ENCODE measurements around the gene ESPL1.
A peak's percentile ranks its signal among the peaks of the same experiment; 100 is the strongest.

ESPL1 gene

DNA sequence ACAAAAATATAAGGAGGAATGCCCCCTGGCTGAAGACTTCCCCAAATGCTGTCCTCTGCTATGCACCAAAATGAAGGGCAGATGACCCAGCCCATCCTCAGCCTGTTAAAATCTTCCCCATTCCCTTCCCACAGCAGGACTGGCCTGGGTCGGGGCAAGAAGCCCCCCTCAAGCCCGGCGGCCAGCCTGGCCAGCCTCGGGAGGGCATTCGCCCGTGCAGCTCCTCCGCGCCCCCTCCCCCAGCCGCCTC lies 36.5 kb upstream of the ESPL1 start:
- no peak for DNase-seq (ENCODE audit: low read depth in 2 of 2)

DNA sequence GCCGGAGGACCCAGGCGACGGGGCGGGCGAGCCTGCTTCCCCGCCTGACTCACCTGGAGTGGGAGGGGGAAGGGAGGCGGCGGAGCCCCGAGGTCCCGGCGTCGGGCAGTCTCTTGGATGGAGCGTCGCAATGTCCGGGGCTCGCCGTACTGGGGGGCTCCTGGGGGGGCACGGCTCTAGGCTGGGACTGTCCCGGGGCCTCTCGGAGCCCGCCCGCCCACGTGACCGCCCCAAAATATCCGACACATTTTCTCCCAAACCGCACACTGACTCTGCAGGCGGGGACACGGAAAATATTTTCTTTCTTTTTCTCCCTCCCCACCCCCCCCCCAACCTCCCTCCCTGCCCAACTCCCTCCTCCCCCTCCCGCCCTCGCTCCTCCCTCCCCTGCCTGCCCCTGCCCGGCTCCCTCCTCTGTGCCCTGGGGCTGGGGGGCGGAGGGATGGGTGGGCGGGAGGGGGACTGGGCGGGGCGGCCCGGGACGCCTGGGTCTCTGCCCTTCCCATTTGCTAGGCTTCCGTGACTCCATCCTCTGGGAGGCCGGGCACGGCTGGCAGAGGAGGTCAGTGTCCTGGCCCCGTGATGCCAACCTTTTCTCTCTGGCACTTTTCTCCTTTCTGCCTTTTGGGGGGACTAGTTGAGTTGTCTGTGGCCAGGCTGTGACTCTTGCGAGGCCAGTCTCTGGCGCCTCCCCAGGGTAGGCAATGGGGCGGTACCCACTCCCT lies 36.0 kb upstream of the ESPL1 start, which contains the start of gene RARG:
TSS of gene RARG (minus strand) at position 289 of the 725 bp plus-strand sequence. CDS start 4,664 bp downstream, outside the sequence.
- DNase-seq (ENCODE audit: low read depth in 2 of 2) = peak; percentile 68 to 76

DNA sequence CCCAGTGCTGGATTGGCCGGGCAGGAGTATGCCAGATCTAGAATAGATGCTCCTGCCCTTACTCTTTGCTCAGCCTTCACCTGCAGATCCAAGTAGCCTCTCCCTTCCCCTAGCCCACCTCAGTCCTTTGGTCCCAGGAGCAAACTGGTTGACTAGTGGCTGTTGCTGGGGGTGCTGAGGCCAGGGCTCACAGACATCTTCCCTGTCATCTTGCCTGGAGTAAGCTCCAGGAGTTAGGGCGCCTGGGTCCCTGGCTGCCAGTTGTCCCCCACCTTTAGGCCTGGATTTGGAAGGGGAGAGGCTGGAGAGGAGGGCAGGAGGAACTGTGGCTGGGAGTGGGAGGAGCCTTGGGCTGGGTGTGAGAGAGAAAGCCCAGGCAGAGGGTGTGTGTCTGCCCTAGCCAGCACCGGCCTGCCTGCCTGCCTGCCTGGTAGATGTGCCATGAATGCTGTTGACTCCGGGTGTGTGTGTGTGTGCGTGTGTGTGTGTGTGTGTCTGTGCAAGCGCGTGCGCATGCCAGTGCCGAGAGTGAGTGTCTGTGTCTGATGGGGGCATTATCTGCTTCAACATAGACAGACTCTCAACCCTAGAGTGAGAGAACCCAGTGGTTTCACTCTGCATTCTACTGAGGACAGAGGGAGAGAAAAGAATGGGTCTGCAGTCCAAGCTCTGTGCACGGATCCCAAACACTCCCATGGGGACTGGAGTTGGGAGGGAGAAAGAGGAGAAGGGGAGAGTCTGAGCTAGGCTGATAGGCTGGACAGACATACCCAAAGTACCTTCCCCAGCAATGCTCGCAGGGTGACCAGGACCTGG lies 35.2 kb upstream of the ESPL1 start:
- no peak for DNase-seq (ENCODE audit: low read depth in 2 of 2)

DNA sequence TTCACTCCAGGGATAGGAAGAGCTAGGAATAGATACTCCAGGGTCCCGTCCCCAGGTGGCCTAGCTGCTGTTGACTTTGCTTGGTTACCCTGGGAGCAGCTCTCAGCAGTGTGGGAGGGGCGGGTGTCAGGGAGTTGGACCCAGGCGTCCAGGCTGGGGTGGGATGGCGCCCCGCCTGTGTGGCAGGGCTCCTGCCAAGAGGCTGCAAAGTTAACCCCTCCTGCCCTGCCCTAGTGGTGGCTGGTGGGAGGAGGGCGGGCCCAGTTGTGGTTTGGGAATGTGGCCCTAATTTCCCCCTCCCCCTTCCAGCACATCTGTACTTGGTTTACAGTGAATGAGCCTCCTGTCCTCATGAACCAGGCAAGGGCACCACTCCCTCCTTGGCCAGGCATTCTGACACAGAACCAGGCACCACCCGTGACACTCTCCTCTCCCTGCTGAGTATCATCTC lies 34.4 kb upstream of the ESPL1 start:
- no peak for DNase-seq (ENCODE audit: low read depth in 2 of 2)

DNA sequence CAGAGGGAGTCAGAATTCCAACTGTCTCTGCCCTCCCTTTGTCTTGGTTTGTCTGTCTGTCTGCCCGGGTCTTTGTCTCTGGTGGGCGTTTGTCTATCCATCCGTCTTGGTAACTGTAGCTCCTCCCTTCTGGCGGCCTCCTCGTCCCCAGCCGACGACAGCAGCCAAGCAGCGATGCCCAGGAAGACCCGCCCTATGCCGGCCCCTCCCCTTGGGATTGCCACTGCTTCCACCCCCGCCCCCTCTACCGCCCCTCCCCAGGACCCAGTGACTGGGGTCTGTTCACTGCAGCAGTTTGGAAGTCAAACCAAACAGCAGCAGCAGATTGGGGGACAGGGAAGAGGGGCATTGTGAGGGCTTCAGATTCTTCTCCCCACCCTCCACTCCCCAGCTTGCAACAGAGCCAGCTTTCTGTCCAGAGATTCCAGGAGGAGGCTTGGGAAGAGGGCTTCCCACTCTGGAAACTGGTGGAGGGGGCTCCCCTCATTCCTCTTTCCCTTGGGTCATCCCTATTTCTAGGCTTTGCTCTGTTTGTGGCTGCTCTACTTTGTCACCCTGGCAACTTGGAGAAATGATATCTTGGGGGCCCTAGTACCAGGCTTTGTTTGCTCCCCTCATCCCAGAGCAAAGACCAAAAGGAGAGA lies 33.7 kb upstream of the ESPL1 start:
- no peak for DNase-seq (ENCODE audit: low read depth in 2 of 2)

DNA sequence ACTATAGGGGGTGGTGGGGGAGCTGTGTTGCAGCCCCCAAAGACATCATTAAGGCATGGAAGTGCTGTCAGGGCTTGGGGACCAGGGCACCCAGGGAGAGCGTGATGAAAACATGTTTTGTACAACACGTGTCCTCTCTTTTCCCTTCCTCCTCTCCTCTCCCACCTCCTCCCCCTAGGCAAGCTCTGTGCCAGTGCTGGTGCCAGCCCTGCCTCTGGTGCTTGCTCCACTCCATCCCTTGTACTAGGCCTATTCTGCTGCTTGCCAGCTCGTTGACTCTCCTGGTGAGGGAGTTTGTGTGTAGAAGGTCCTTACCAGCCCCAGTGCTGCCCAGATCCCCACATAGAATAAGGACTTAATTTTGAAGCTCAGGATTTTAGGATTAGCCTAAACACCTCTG lies 32.9 kb upstream of the ESPL1 start:
- no peak for DNase-seq (ENCODE audit: low read depth in 2 of 2)

DNA sequence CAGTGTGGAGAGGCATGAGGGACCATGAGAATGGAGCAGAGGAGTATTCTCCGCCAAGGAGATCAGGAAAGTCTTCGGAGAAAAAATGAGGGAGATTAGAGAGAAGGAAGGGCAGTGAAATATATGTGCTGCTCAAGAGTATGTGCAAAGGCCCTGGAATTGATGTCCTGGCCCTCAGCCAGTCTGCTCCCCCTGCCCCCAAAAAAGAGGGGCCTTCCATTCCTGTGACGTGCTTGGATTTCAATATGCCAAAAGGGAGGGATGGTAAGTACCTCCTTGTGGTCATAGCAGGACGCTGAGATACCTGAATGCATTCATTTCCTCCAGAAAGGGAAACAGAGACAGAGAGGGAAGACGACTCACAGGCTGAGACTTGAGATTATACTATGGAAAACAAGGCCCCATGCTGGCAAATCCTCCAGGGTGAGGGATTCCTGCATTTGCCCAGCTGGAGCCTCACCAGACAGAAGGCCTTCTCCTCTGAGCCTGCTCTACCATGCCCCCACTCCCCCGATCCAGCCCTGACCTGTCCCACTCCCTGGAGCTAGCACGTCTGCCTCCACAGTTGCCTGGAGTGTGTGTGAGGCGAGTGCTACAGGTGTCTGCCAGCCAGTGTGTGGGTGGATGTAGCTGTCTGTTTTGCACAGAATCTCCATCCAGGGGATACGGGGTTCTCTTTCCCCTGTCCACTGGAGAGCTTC lies 32.2 kb upstream of the ESPL1 start:
- no peak for DNase-seq (ENCODE audit: low read depth in 2 of 2)

DNA sequence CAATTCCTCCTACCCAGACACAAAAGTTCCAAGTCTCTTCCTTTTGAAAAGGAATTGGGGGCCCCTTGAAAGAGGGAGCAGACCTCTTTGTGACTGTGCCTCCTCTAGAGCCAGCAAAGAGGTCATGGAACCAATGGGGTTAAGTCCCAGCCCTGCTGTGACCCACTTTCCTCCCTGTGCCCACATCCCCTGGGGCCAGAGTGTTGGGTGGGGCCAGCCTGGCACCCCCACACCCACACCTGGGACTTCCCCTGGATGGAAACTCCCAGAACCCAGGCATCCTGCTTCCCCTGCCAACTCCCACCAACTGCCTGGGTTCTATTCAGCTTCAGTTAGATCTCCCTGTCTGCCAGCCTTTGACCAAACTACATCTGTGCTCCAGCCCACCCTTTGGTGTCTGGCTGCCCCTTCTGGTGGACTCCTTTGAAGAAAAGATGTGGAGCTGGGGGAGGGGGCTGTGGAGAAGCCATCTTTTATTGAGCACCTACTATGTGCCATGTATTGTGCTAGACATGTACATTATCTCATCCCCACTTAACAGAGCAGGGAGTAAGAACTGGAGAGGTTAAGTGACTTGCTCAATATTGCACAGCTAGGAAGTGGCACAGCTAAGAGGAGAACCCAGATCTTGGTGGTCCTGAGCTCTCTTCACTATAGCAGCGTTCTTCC lies 31.5 kb upstream of the ESPL1 start:
- DNase-seq (ENCODE audit: low read depth in 2 of 2) = peak in 1 of 2 donors; percentile 52

DNA sequence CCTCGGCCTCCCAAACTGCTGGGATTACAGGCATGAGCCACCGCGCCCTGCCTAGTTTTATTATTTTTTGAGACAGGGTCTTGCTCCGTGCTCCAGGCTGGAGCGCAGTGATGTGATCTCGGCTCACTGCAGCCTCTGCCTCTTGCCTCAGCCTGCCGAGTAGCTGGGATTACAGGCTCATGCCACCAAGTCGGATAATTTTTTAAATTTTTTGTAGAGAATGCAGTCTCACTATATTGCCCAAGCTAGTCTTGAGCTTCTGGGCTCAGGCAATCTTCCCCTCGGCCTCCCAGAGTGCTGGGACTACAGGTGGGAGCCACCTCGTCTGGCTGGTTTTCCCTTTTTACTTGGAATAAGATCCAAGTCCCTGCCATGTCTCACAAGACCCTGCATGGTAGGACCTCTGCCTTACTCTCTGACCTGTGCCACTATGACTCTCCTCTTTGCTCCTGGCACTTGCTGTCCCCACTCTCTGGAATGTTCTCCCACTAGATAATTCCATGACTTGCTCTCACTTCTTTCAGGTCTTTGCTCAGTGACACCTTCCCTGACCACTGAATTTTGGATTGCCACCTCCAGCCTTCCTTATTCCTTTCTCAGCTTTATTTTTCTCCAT lies 28.3 kb upstream of the ESPL1 start:
- no peak for DNase-seq (ENCODE audit: low read depth in 2 of 2)

DNA sequence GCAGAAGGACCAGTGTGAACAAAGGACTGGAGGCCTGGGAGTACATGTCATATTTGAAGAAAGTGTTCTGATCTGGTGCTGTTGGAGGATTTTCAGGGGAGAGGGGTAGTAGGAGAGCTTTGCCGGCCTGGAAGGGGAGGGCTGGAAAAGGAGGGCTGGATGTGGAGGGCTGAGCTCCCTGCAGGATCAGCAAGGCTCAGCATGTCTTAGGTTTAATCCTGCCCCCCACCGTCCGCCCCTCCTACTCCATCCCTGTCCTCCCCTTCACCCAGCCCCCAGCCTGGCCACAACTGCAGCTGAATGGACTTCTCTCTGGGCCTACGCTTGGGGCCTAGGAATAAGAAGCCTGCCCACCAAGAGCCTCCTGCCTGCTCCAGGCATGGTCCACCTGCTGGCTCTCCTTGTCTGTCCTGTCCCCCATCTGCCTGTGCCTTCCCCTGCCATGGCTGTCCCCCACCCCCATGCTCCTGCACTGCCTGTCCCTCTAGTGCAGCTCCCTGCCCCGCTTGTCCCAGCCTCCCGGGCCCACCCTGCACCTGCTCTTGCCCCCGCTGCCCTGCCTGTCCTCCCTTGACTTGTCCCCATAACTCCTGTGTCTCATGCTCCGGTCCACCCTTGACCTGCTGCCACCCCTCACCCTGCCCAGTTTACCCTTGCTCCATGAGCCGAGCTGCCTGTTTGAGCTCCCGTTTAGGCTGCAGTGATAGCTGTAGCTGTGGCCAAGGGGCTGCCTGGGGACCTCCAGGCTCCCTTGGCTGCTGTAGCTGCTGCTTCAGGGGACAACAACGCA lies 26.3 kb upstream of the ESPL1 start:
- no peak for DNase-seq (ENCODE audit: low read depth in 2 of 2)

DNA sequence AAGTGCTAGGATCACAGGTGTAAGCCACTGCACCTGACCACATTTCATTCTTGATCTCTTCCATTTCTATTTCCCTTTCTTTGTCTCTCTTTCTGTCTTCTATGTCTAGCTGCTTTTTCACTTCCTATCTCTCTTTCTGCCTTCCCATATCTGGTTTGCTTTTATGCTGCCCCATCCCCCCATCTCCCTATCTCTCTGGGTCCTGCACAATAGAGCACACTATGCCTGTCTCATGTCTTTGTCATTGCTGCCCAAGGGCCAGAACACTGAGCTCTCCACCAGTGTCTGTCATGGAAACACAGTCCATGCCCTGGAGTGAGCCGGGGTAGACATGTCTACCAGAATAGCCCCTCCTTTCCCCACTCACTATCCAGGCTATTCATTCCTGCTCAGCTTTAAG lies 23.8 kb upstream of the ESPL1 start:
- DNase-seq (ENCODE audit: low read depth in 2 of 2) = no peak

DNA sequence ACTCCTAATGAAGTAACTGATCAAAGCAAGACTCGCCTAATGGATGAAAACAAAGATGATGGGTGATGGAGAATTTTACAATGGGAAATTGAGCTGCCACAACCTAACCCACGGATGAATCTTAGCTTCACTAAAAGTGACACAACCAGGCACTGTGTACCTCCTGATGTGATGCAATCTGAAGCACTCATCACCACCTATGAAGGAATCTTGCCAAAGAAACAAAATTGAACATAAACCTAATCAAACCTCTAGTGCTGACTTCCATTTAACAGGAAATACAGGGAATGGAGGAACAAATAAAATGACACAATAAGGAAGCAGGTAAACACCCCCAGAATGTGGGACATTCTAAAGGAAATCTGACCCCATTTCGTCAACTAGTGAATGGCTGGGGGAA lies 22.8 kb upstream of the ESPL1 start:
- no peak for DNase-seq (ENCODE audit: low read depth in 2 of 2)

DNA sequence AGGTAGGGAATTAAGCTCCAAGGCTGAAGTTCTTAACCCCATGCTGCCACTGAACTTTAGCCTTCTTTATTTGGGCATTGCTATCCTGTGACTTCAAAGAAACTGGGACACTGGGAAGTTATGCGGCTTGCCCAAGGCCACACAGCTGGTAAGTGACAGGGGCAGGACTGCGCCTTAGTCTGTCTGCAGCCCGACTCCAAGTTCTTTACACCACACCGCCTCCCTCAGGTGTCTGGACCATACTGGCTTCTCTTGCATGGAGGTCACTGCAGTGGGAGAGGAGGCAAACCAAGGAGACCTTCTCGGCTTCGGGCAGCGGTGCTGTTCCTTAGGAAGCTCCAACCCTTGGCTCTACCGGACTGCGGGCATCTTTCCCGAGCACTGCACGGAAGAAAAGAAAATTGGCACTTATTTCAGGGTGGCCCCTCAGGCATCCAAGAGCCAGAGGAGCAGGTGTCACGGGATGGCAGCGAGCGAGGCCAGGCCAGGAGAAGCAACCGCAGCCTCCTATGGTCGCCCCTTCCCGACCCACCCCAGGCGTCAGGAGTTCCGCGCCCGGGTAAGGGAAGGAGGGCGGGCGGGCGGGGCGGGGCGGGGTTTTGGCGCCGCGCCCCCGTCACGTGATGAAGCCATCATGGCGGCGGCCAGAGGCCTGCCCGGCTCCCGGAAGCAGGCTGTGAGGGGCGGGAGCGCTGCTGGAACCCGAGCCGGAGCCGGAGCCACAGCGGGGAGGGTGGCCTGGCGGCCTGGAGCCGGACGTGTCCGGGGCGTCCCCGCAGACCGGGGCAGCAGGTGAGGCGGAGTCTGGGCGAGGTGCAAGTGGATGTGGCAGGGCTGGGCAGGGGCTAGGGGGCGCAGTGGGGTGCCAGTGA lies 16.4 kb upstream of the ESPL1 start:
- DNase-seq (ENCODE audit: low read depth in 2 of 2) = peak; percentile 34 to 65

DNA sequence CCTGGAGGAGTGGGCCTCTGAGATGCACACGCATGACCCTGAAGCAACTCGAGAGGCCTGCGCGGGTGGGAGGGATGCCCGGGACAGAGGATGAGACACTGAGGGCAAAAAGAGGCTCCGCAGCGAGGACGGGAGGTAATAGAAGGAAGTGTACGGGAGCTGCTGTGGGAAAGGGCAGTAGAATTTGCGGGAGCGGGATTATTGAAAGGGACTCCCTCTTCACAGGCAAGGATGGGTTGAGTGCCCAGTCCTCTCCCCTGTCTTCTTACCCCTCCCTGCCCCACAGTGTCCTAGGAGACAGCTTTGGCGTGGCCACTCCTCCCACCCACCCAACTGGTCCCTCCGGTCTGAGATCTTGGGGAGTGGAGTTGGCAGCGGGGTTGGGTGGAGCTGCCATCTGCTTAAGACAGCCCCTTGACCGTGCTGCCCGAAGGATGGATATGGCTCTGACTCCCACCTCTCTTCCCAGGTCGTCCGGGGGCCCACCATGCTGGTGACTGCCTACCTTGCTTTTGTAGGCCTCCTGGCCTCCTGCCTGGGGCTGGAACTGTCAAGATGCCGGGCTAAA lies 15.7 kb upstream of the ESPL1 start:
- no peak for DNase-seq (ENCODE audit: low read depth in 2 of 2)

DNA sequence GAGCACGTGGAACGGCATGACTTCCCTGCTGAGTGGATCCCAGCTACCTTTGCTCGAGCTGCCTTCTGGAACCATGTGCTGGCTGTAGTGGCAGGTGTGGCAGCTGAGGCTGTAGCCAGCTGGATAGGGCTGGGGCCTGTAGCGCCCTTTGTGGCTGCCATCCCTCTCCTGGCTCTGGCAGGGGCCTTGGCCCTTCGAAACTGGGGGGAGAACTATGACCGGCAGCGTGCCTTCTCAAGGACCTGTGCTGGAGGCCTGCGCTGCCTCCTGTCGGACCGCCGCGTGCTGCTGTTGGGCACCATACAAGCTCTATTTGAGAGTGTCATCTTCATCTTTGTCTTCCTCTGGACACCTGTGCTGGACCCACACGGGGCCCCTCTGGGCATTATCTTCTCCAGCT lies 14.8 kb upstream of the ESPL1 start:
- no peak for DNase-seq (ENCODE audit: low read depth in 2 of 2)

DNA sequence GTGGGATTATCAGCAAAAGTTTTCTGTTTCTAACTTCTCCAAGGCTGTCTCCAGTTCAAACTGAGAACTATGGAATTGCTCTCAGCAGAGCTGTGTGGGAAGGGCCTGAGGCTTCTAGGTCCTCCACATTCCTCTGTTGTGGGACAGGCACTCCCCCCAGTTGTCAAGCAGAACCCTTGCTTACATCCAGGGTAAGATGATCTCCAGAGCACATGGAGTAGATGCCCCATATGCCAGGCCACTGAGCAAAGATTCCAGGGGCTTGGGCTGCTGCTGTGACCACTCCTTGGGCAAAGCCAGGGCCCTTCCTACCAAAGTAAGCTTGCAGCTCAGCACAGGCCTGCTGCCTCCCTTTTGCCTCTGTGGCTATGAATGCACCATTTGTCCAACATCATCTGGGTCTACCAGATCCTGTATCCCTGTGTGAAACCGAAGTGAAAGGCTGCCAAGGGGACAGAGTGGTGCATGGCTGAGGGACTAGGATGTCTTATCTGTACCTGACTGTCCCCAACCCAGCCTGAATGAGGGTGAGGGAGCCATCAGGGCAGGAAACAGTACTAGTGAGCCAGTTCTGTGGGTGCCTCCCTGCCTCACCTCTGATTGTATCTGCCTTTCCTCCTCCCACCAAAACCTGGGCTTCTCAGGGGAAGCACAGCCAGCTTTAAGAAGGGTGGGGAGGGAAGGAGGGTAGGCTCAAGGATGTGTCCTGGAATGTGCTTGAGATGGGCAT lies 13.1 kb upstream of the ESPL1 start:
- DNase-seq (ENCODE audit: low read depth in 2 of 2) = no peak

DNA sequence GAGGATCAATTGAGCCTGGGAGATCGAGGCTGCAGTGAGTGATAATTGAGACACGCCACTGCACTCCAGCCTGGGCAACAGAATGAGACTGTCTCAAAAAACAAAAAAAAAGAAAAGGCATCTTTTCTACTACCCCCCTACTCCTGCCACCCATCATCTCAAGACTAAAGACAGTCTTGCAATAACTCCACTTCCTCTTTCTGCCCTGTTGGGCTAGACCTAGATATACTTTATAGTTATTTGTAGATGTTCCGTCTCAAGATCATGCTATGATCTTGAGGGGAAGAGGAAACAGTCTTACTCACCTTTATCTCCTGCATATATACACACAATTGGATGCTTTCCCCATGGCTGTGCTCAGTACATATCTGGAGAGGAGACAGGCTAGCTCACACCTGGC lies 12.1 kb upstream of the ESPL1 start:
- no peak for DNase-seq (ENCODE audit: low read depth in 2 of 2)

Measured in stimulated activated CD8-positive, alpha-beta memory T cell treated with anti-CD3 and anti-CD28 coated beads, Interleukin-7, amount 100 ng/mL, for 4 hours (primary cell).